CD4-positive, alpha-beta T cell treated with Interleukin-21 for 1 hour (primary cell): Measurements from ENCODE around the gene PTPN22.

Experiments used
- DNase-seq: peaks from one replicate; pipeline ENCODE4 v3.0.0-alpha.2; 2020

PTPN22 gene

DNA sequence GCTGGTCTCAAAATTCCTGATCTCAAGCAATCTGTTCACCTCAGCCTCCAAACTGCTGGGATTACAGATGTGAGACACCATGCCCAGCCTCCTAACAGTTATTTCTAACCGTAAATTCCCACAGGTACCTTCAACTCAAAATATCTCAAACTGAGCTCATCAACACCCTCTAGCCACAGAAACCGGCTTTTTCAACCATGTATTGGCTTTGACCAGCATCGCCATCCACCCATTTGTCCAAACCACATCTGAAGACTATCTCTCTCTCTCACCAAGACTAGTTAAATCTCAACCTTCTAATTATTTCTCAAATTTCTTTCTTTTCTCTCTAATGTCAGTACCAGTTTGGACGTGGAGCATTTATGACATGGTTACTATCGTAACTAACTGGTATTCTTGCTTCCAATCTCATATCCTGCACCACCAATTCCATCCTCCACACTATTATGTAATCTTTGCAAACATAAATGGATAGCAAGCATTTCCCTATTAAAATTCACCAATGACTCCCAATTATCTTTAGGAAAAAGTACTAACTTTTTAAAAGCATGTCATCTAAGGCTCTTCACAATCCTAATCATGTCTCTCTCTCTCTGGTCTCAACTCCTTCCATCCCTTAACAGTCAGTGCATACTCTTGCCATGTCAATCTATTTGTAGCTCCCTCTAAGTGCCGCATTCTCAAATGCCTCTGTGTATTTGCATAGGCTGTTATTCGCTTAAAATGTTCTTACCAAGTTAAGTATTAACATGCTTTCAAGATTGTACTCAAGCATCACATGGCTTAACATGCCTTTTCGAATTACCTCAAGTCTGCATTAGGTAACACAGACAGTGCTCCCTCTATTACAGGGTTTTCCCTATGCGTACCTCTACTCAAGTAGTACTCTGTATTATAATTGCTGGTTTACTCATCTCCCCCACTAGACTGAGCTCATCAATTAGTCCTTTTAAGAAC, 77.4 kb downstream of the PTPN22 start:
- no peak for DNase-seq

DNA sequence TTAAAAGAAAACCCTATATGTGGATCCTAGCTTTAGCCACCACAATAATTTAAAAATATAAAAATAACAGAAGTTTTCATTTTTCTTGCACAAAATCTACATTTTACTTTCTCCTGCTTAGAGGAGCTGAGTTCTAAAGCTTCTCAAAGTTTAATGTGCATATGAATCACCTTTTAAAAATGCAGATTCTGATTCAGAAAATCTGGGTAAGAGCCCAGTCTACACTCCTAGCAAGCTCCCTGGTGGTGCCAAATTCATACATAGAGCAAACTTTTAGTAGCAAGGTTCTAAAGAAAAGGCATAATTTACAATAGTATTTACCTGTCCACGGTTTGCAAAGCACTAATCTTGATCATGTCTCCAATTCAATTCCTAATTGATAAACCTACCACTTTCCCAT, 78.5 kb downstream of the PTPN22 start:
- no peak for DNase-seq

DNA sequence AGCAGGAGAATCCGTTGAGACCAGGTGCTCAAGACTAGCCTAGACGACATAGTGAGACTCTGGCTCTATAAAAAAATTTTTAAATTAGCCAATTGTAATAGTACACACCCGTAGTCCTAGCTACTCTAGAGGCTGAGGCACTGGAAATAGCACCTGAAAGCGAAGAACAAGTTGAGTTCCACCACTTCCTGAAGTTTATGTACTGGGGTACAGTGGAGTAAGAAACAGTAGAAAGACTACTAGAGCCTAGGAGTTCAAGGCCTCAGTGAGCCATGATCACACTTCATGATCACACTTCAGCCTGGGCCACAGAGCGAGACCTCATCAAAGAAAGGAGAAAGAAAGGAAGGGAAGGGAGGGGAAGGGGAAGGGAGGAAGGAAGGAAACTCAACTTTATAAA, 79.0 kb downstream of the PTPN22 start:
- peak; percentile 35 for DNase-seq

DNA sequence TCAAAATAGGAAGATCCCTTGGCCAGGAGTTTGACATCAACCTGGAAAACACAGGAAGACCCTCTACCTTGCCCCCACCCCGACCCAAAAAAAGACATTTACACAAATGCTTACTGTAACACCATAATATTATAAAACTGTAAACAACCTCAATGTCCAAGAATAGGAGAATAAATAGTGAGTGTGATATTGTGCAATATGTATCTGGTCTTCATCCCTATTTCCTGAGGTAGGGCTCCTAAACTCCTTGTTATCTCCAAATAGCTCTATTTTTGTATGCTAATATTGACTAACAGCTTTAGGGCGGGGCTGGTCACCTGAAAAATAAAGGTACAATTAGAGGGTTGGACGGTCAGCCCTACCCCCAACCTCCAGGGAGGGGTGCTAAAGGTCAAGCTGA, 82.7 kb downstream of the PTPN22 start:
- DNase-seq, result no peak

DNA sequence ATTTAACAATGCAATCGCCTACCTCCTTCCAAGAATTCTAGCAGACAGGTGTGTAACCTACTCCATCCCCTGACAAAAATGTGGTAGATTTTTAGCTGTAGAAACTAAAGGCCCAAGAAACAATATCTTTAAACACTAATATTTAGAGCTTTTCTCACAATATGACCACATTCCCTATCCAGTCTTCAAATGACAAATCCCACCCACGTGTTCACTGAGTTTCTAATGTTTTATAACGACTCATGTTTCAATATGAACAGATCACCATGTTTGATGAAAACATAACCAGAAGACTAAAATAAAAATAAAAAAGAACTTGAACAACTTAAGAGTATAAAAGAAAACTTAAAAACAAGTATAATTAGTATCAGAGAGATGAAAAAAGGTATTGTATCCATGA, 83.8 kb downstream of the PTPN22 start:
- no peak for DNase-seq

DNA sequence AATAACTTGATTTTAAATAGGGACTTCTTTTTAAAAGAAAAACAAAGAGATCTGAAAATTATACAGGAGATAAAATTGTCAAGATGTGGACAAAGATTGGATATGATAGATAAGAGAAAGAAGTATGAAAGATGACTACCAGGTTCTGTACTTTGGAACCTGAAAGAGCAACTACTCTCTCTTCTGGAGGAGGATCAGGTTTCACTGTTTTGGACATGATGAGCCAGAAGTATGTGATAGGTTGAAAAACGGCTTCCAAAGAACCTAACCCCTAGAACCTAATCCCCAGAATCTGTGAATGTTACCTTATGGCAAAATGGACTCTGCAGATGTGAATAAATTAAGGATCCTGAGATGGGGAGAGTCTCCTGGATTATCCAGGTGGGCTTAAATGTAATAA, 85.4 kb downstream of the PTPN22 start:
- no peak for DNase-seq

DNA sequence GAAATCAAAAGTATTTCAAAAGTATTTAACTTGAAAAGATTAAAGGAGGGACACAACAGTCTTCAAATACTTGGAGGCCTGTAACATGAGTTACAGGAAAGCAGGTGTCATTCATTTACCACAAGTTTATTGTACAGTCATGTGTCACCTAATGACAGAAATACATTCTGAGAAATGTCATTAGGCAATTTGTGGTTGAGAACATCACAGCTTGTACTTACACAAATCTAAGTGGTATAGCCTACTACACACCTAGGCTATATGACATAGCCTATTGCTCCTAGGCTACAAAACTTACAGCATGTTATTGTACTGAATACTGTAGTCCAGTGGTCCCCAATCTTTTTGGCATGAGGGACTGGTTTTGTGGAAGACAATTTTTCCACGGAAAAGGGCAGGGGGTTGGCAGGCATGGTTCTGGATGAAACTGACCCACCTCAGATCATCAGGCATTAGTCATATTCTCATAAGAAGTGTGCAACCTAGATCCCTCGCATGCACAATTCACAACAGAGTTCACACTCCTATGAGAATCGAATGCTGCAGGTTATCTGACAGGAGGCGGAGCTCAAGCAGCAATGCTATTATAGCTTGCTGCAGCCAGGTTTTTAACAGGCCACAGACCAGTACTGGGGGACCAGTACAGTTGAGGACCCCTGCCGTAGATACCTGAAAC, 87.3 kb downstream of the PTPN22 start:
- peak; percentile 70 for DNase-seq

DNA sequence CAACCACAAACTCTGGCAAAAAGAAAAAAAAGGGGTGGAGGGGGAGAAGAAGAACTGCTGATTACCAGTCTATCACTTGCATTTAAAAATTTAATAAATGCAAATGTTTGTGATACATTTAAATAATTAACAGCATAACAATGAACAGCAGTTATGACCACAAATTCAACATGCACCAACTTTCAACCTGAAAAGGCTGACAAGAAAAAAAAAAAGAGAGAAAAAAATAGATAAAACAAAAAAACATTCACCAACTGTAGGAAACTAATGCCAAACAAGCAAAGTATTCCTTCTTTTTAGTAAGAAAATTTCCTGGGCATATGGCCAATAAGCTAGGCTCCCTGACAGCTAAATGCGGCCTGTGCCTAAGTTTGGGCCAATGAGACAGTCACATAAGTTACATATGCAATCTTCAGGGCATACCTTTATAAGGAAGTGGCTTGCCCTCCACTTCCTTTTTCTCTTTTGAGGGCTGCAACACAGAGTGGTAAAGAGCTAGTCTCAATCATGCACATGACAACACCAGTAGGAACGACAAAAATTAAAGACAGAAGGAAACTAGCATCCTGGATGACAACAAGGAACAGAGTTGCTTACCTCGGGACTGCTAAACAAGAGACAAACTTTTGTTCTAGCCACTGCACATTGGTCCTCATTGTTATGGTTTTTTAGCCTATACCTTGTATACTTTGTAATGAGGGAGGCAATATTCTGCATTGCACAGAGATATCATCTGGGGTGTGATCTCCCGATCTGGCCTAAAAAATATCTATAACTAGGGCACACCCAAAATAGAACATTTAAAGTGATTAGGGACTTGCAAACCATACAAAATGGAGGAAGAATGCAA, 88.0 kb downstream of the PTPN22 start:
- peak; percentile 79 for DNase-seq

DNA sequence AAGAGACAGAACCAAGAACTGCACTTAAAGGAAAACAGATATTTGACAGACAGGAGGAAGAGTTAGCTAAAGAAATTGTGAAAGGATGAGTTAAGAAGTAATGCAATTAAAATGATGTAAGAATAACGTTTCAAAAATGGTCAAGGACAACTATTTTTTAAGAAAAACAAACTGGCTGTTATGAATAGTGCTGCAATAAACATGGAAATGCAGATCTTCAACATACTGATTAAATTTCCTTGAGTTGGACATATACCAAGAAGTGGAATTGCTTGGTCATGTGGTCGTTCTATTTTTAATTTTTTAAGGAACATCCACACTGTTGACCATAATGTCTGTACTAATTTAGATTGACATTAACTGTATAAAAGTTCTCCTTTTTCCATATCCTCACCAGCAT, 89.1 kb downstream of the PTPN22 start:
- DNase-seq, result no peak

DNA sequence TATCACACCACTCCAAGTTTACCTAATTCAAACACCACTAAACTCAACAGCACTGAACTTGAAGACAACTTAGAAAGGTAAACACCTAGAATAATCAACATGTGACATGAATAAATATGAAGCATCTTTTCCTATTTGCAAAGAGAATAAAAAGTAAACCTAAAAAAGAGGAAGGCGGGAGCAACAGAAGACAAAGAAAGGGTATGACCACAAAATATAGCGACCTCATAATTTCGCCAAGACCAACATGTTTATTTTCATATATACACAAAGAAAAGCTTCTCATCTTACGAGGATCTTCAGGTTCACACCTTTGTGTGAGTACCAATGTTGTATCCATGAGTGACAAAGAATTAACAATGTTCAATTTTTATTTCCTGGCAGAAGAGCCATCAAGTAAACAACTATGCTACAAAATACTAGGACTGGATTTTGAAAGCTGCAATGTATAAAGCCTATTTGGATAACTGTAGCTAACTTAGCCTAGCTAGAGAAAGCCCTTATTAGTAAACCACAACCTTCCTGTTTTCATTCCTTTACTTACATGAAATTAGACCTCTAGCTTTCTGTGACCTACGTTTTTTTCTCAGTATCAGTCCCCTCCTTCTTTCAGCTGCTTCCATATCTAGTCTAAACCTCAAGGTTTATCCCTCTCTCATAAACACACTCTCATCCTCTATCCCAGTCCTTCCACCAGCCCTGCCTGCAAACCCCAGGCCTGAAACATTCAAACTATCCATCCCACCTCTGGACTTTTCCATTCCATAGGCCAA, 91.0 kb downstream of the PTPN22 start:
- DNase-seq, result peak; percentile 44

DNA sequence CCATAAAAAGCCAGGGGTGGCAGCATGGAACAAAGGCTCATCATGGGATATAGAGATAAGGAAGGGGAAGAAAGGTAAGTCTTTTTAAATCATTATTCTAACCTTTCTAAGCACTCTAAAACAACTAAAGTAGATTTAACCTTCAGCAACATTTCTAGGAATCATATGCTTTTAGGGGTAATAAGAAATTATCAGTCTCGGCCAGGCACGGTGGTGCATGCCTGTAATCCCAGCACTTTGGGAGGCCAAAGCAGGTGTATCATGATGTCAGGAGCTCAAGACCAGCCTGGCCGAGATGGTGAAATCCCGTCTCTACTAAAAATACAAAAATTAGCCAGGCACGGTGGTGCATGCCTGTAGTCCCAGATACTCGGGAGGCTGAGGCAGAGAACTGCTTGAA, 92.0 kb downstream of the PTPN22 start:
- no peak for DNase-seq

DNA sequence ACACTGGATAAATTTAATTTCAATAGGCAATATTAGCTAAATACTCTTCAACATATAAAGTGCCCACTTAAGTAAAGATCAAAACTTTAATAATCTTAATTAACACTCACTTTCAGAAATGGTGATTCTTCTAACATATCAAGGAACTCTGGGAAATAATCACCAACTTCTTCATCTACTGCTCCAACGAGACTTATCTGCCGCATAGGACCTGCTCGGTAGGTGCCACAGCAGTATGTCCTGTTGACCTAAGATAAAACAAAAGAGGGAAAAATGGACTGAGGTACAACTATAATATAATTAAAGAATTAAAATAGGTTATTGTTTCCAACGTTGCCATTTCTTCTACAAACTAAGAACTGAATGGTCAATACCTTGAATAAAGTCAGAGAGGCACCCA, 94.0 kb downstream of the PTPN22 start:
- DNase-seq, result no peak

DNA sequence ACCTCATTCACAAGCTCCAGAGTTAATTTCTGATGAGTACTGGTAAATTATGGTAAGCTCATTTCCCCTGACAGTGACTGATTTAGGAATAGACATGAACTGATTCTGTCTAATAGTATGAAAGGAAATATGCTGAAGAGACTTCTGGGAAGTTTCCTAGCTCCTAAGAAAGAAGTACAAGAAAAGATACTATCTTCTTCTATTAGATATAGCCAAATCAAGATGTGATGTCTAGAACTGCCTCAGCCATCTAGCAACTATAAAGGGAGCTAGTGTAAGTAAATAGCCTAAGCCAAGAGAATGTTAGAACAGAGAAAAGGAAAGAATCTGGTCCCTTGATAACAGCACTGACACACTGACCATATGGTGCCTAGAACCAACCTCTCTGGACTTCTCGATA, 101.5 kb downstream of the PTPN22 start:
- no peak for DNase-seq

DNA sequence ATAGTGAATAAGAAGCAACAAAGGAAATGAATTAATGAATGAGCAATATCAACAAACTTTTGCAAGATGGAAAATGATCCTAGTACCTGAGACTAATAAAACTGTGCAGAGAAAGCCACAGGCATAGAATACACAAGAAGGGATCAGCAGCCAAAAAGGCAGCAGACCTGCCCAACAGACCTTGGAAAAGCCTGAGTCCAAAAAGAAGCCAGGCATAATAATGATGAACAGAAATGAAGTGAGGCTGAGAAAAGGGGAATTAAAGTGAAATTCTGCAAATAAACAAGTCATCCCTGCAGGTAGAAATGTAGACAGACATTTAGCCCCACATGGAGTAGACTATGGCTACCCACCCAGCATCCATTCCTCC, 101.9 kb downstream of the PTPN22 start:
- DNase-seq, result no peak

DNA sequence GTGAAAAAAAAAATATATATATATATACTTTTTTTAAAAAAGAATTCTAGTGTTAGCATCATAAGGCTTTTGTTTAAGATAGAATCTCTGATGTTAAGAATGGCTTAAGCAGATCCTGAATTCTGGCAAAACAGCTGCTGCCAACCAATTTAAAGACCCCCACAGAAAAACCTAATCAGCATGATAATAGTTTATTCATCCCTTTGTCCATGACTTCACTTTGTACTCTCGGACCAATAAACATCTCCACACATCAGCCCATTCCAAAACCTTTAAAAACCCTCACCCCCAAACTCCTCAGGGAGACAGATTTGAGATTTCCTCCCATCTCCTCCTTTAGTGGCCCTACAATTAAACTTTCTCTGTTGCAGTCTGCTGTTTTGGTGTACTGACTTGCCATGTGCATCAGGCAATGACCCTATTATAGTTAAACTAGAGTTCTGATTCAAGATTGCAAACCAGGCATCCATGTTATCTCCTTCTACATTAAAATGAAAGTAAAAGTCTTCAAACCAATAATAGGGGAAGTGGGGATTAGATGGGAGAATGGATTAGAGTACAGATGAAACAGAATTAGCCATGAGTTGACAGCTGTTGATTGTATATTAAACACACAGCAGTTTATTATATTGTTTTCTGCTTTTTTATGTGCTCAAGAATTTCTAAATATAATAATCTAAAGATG, 102.5 kb downstream of the PTPN22 start:
- no peak for DNase-seq

DNA sequence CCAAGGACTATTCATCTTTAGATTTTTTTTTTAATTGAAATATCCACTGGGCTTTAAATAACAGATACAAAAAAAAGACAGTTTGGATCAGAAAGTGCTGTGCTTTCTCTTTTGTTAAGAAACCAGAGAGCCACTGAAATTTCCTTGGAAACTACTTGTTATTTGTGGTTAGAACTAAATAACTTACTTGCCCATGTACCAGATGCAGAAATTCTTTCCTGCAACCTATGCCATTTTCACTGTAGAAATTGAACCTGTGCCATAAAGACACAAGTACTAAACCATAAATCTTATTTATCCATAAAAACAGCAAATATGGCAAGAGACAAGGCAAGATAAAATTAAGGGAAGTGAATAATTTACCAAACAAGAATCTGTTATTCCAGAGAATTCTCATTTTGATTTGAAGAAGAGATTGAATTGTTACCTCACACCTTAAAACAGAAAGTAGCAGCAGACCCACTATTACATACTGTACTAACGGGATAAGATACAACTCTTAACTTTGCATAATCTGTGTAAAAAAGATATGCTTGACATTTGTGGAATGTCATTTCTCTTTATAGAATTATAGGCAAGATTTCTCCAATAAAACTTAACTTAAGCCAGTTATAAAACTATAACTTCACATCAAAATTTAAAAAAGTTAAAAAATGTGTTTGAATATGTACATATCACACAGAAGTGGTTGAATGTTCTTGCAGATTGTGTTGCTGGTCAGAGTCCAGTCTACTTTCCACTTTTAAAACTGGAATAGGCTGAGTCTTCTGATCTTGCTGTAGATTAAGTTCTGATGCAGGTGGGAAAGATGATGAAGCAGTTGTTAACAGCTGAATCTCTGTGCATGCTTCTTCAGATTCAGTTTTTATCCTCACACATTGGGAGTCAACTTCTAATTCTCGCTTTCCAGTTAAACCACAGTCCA, 105.9 kb downstream of the PTPN22 start:
- no peak for DNase-seq
